K562 (cell line): ENCODE measurements around the gene EIF1B. TPM values are rescaled to one million over a fixed set of nuclear protein-coding genes. Genes with fewer than 3 reads are reported as not detected.

Experiments
- ATF6 ChIP-seq: sonication (generic); formaldehyde crosslinking; IDR thresholded peaks from 2 replicates; pipeline ENCODE4 v1.4.0; 2020; ENCODE audit warnings: mild to moderate bottlenecking, missing genetic modification reagents
- CHD7 ChIP-seq: fragments of 200-600 bp; sonication (generic); IDR thresholded peaks from one replicate; pipeline ENCODE4 v1.6.1; 2012; ENCODE audit warnings: mild to moderate bottlenecking, low read depth, low read length, inconsistent platforms
- DMBX1 ChIP-seq: fragments of 250-450 bp; sonication (Bioruptor Pico); IDR thresholded peaks from 2 replicates; pipeline ENCODE4 v1.8.0; 2022; ENCODE audit warnings: inconsistent platforms, mild to moderate bottlenecking, moderate library complexity, borderline replicate concordance
- GMEB1 ChIP-seq: fragments of 250-450 bp; sonication (Bioruptor Pico); IDR thresholded peaks from 2 replicates; pipeline ENCODE4 v1.4.0; 2020; ENCODE audit warnings: mild to moderate bottlenecking
- HMG20A ChIP-seq: fragments of 450-650 bp; formaldehyde crosslinking; conservative IDR thresholded peaks from 2 replicates; pipeline ENCODE4 v1.4.0; 2020; ENCODE audit warnings: mild to moderate bottlenecking, mixed read lengths
- SMAD4 ChIP-seq: fragments of 250-450 bp; sonication (Bioruptor Pico); conservative IDR thresholded peaks from 2 replicates; pipeline ENCODE4 v1.8.0; 2021; ENCODE audit warnings: inconsistent platforms, mild to moderate bottlenecking, moderate library complexity
- SOX6 ChIP-seq: fragments of 450-650 bp; IDR thresholded peaks from 2 replicates; pipeline ENCODE4 v1.6.1; 2014; ENCODE audit warnings: mild to moderate bottlenecking
- TEAD1 ChIP-seq, 2 experiments: fragments of 450-650 bp in 1 of 2; sonication (generic) in 1 of 2; formaldehyde crosslinking; IDR thresholded peaks; 2 replicates each; pipeline versions ENCODE4 v1.4.0 to v1.8.0; 2020 to 2022; ENCODE audit warnings: mild to moderate bottlenecking in 2 of 2, missing genetic modification reagents in 1 of 2
- polyA plus RNA-seq, 8 experiments: library from polyadenylated mRNA; depleted of rRNA in 4 of 8; stranded (reverse) in 5 of 8; unstranded in 3 of 8; fragments of >200 nt; fragmentation: Nextera tagmentation in 2 of 8; fragmentation: Illumina TruSeq in 1 of 8; extraction: Ambion mirVana in 2 of 8; extraction: Trizol in 1 of 8; gene quantifications; 2 replicates each; pipeline versions ENCODE4 v1.2.1 to v1.2.3, GENCODE V29; 2011 to 2014; ENCODE audit warnings: inconsistent platforms in 1 of 8, missing spikeins in 1 of 8
- total RNA-seq, 7 experiments: library from RNA; depleted of rRNA in 6 of 7; stranded (reverse); fragments of >200 nt in 6 of 7; fragmentation: Illumina TruSeq in 2 of 7; extraction: Trizol in 2 of 7; gene quantifications; 2 replicates each; pipeline versions ENCODE4 v1.2.1 to v1.2.3, GENCODE V29; 2011 to 2021; ENCODE audit warnings: low replicate concordance in 1 of 7
- TF ChIP-seq, protein P1 (sequence below): sonication (generic); formaldehyde crosslinking; IDR thresholded peaks from 2 replicates; pipeline ENCODE4 v1.8.1; 2022; ENCODE audit warnings: missing genetic modification reagents

The EIF1B gene
- total and polyA plus RNA-seq, 9 of the 15 experiments (the other 6 are each of a cell fraction or from before 2014, with no cell fraction given): 18.1 to 184 (median 78.9) TPM

- TF ChIP-seq CHD7 (no peak), HMG20A (no peak), TEAD1 (CRISPR knock-in tag; IDR thresholded peaks at IDR 0.05) (no peak), ATF6 (CRISPR knock-in tag) (no peak), DMBX1 (CRISPR knock-in tag) (no peak; the same call in 1 of the 2 replicates), SMAD4 (CRISPR knock-in tag) (peak; percentile 12; the same call in 1 of the 2 replicates), SOX6 (peak; percentile 76), GMEB1 (CRISPR knock-in tag) (no peak)
- TF ChIP-seq, protein P1, sequence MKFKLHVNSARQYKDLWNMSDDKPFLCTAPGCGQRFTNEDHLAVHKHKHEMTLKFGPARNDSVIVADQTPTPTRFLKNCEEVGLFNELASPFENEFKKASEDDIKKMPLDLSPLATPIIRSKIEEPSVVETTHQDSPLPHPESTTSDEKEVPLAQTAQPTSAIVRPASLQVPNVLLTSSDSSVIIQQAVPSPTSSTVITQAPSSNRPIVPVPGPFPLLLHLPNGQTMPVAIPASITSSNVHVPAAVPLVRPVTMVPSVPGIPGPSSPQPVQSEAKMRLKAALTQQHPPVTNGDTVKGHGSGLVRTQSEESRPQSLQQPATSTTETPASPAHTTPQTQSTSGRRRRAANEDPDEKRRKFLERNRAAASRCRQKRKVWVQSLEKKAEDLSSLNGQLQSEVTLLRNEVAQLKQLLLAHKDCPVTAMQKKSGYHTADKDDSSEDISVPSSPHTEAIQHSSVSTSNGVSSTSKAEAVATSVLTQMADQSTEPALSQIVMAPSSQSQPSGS (CRISPR knock-in tag): no peak
Measured at GRCh38 chr3:40336511-40337135, 27.1 kb downstream of the EIF1B start (continued).
